ENCODE results near the gene COG8. TPM values are rescaled to one million over a fixed set of nuclear protein-coding genes. Genes with fewer than 3 reads are reported as not detected.

The COG8 gene
- total and polyA plus RNA-seq, 2 experiments from 2014 or later: 28.9 to 52.4 TPM

- Histone ChIP-seq H3K79me2 (ENCODE audit: insufficient read depth) (peaks cover 54% of the 10 kb centered on the region), H3K4me3 (peak overlapping the region; percentile 88), H2AFZ (peak overlapping the region; percentile 79), H3K27ac (peak overlapping the region; percentile 72), H3K36me3 (ENCODE audit: low read depth) (peaks cover 12% of the 10 kb centered on the region; the same call in 1 of the 2 replicates), H3K4me2 (ENCODE audit: unreplicated experiment) (peak overlapping the region; percentile 91), H3K9me3 (ENCODE audit: low read depth) (no peaks in the 10 kb centered on the region), H3F3A (ENCODE audit: insufficient read depth) (peaks cover 10% of the 10 kb centered on the region; the same call in 1 of the 2 replicates), H3K27me3 (replicated peaks; ENCODE audit: insufficient read depth) (no peaks in the 10 kb centered on the region), H3K4me1 (ENCODE audit: insufficient read depth) (peaks cover 4% of the 10 kb centered on the region; the same call in 1 of the 2 replicates), H3K9me2 (ENCODE audit: insufficient read depth) (no peaks in the 10 kb centered on the region), H3K9ac (peak overlapping the region; percentile 93), H4K20me1 (ENCODE audit: insufficient read depth) (no peaks in the 10 kb centered on the region)
- WGBS, 2 experiments (ENCODE audit: low coverage in 1 of 2, low lambda C conversion rate in 2 of 2, missing lambda C conversion rate in 2 of 2): 2% methylated on average over 31 to 41 of the region's 59 CpGs
- TF ChIP-seq EZH2 (IDR thresholded peaks at IDR 0.05; ENCODE audit: insufficient read depth, poor library complexity, severe bottlenecking): no peak
- TF ChIP-seq EZH2phosphoT487 (IDR thresholded peaks at IDR 0.05; ENCODE audit: insufficient read depth, low read depth): no peak
- peak; percentile 71 for DNase-seq
- in situ Hi-C loops (cut with MboI): no loop called here
These were observed 27.6 kb downstream of the COG8 start for GRCh38 chr16:69311533-69312387.

- Histone ChIP-seq H3K27me3 (replicated peaks; ENCODE audit: insufficient read depth) (no peaks in the 10 kb centered on the region), H3K9me3 (ENCODE audit: low read depth) (no peaks in the 10 kb centered on the region), H3K4me3 (peak within 1 kb of the TSS; percentile 88), H3K4me2 (ENCODE audit: unreplicated experiment) (peak within 1 kb of the TSS; percentile 91), H3K9me2 (ENCODE audit: insufficient read depth) (no peaks in the 10 kb centered on the region), H3K4me1 (ENCODE audit: insufficient read depth) (peaks cover 4% of the 10 kb centered on the region), H3F3A (ENCODE audit: insufficient read depth) (peaks cover 15% of the 10 kb centered on the region), H3K36me3 (ENCODE audit: low read depth) (peaks cover 5% of the 10 kb centered on the region; the same call in 1 of the 2 replicates), H3K79me2 (ENCODE audit: insufficient read depth) (peaks cover 45% of the 10 kb centered on the region), H4K20me1 (ENCODE audit: insufficient read depth) (no peaks in the 10 kb centered on the region), H2AFZ (peak within 1 kb of the TSS; percentile 94), H3K27ac (peak within 1 kb of the TSS; percentile 72), H3K9ac (peak within 1 kb of the TSS; percentile 93)
- 8 to 13% methylated on average over 41 to 69 of the region's 70 CpGs for WGBS, 2 experiments (ENCODE audit: low coverage in 1 of 2, low lambda C conversion rate in 2 of 2, missing lambda C conversion rate in 2 of 2)
- TF ChIP-seq EZH2 (IDR thresholded peaks at IDR 0.05; ENCODE audit: insufficient read depth, poor library complexity, severe bottlenecking) (no peak), EZH2phosphoT487 (IDR thresholded peaks at IDR 0.05; ENCODE audit: insufficient read depth, low read depth) (no peak)
- DNase-seq: peak; percentile 99
- in situ Hi-C loops (cut with MboI): no loop called here
These were observed 28.5 kb downstream of the COG8 start, which contains the start of gene VPS4A for GRCh38 chr16:69310653-69311532. Gene VPS4A, plus strand, starts transcription at chr16:69311350. Its CDS starts 162 bp downstream, at chr16:69311512.

GRCh38 chr16:69309316-69309715 is 30.0 kb downstream of the COG8 start:
- TF ChIP-seq EZH2 (IDR thresholded peaks at IDR 0.05; ENCODE audit: insufficient read depth, poor library complexity, severe bottlenecking) (no peak), EZH2phosphoT487 (IDR thresholded peaks at IDR 0.05; ENCODE audit: insufficient read depth, low read depth) (no peak)
- DNase-seq: peak; percentile 50
- Histone ChIP-seq H2AFZ (no peak overlapping the region), H3K9ac (no peak overlapping the region), H4K20me1 (ENCODE audit: insufficient read depth) (no peaks in the 10 kb centered on the region), H3K79me2 (ENCODE audit: insufficient read depth) (peaks cover 30% of the 10 kb centered on the region), H3K36me3 (ENCODE audit: low read depth) (0 out of 2 replicates have a peak, but pooled peaks cover 5% of the 10 kb centered on the region), H3K4me2 (ENCODE audit: unreplicated experiment) (no peak overlapping the region), H3K4me3 (no peak overlapping the region), H3K9me3 (ENCODE audit: low read depth) (no peaks in the 10 kb centered on the region), H3K4me1 (ENCODE audit: insufficient read depth) (peaks cover 4% of the 10 kb centered on the region), H3K27me3 (replicated peaks; ENCODE audit: insufficient read depth) (no peaks in the 10 kb centered on the region), H3K9me2 (ENCODE audit: insufficient read depth) (no peaks in the 10 kb centered on the region), H3F3A (ENCODE audit: insufficient read depth) (peaks cover 19% of the 10 kb centered on the region), H3K27ac (no peak overlapping the region)
- in situ Hi-C loops (cut with MboI): no loop called here
- WGBS, 2 experiments (ENCODE audit: low coverage in 1 of 2, low lambda C conversion rate in 2 of 2, missing lambda C conversion rate in 2 of 2): 53 to 58% methylated on average over 12 of the region's 12 CpGs

- peaks cover 15% of the 10 kb centered on the region for H3K79me2 ChIP-seq (ENCODE audit: insufficient read depth)
- no peak overlapping the region for H3K27ac ChIP-seq
- H4K20me1 ChIP-seq (ENCODE audit: insufficient read depth): no peaks in the 10 kb centered on the region
- H3K4me1 ChIP-seq (ENCODE audit: insufficient read depth): peaks cover 3% of the 10 kb centered on the region
- no peak for DNase-seq
- no peak overlapping the region for H3K4me2 ChIP-seq (ENCODE audit: unreplicated experiment)
- no peaks in the 10 kb centered on the region for H3K27me3 ChIP-seq (replicated peaks; ENCODE audit: insufficient read depth)
- peaks cover 19% of the 10 kb centered on the region for H3F3A ChIP-seq (ENCODE audit: insufficient read depth)
- H3K4me3 ChIP-seq: no peak overlapping the region
- 98 to 99% methylated on average over 2 of the region's 2 CpGs for WGBS, 2 experiments (ENCODE audit: low coverage in 1 of 2, low lambda C conversion rate in 2 of 2, missing lambda C conversion rate in 2 of 2)
- no peak overlapping the region for H2AFZ ChIP-seq
- in situ Hi-C loops (cut with MboI): no loop called here
- no peak overlapping the region for H3K9ac ChIP-seq
- TF ChIP-seq EZH2 (IDR thresholded peaks at IDR 0.05; ENCODE audit: insufficient read depth, poor library complexity, severe bottlenecking): no peak
- no peak for TF ChIP-seq EZH2phosphoT487 (IDR thresholded peaks at IDR 0.05; ENCODE audit: insufficient read depth, low read depth)
- H3K36me3 ChIP-seq (ENCODE audit: low read depth): peaks cover 4% of the 10 kb centered on the region; the same call in 1 of the 2 replicates
- no peaks in the 10 kb centered on the region for H3K9me2 ChIP-seq (ENCODE audit: insufficient read depth)
- H3K9me3 ChIP-seq (ENCODE audit: low read depth): no peaks in the 10 kb centered on the region
These were observed 31.5 kb downstream of the COG8 start for GRCh38 chr16:69307856-69308255.

Measured in GM23248 (cell line).